HG03457 (cell line): Measurements from ENCODE around the gene COX8A.

Experiments used
- ATAC-seq: cut with Tn5 transposase; IDR thresholded peaks from one replicate; pipeline ENCODE4 v1.9.1; 2021; ENCODE audit warnings: moderate number of reproducible peaks; ENCODE audit not compliant: unreplicated experiment

The COX8A gene

DNA sequence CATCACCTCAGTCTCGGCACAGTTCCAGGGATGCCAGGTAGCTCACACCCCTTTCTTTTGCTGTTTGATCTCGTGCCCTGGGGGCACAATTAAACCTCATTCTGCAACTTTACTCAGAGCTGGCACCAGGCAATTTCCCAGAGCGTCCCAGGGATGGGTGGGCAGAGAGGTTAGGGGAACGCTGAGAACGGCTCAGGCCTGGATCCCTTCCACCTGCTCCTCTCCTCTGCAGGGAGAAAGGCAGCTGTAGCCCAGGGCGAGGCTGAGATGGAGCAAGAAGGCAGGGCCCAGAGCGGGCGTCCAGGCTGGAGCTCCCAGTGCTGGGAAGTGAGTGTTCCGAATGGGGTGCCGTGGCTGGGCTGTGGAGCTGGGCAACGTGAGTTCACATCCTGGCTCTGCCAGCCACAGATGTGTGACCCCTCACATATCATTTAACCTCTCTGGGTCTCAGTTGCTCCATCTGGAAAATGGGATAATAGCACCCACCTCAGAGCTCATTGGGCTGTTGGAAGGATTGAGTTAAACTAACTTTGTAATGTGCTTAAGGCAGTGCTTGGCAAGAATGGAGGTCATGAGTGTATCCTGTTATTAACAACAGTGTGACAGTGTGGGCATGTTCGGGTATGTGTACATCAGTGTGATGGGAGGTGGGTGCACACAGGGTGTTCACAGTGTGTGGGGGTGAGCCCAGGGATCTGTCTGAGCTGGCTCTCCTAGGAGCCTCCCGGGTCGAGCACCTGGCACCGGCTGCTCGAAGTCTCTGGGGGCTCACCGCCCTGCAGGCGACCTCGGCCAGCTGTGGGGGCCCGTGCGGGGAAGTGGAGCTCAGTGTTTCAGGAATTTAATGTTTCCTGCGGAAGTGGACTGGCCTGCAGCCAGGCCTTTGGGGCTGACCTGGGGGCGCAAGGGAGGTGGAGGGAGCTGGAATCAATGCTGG is 27.3 kb downstream of the COX8A start:
- ATAC-seq, result no peak

DNA sequence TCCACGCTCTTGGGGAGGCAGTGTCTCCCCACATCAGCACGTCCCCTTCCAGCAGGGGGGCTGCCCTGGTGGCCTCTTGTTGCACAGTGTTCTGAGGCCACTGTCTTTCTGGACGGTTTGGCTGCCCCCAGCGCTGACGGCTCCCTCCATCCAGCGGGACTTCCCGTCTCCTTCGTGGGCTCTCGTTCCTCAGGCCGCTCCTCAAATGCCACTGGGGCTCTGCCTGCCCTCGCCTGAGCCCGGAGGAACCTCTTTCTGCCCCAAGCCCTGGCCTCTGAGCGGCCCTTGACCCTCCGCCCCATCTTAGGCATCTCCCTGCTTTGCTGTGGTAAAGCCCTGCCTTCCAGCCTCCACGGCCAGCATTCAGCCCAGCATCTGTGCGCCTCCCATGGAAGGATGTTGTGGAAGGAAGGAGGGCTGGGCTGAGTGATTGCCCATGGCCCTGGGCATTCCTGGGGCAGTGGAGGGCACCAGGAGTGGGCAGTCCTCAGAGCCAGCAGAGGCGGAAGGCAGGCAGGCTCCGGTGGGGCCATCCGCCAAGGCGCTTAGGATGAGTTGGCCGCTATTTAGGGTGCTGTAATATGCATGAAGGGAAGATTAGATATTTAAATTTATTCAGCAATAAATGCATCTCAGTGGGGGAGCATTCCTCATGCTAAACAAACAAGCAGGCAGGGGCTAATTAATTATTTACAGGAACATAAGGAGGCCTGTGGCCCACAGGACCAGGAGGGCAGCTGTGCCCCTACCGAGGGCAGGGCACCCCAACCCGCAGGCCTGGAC is 29.6 kb downstream of the COX8A start:
- ATAC-seq, result no peak

GRCh38 chr11:64004590-64004984 is 30.2 kb downstream of the COX8A start:
- ATAC-seq, result no peak

GRCh38 chr11:64005691-64006090 is 31.3 kb downstream of the COX8A start:
- ATAC-seq, result no peak

GRCh38 chr11:64006398-64006797 is 32.0 kb downstream of the COX8A start:
- ATAC-seq, result no peak

GRCh38 chr11:64007160-64007628 is 32.8 kb downstream of the COX8A start:
- ATAC-seq, result no peak

- no peak for ATAC-seq
These were observed 33.3 kb downstream of the COX8A start for GRCh38 chr11:64007629-64008282.

DNA sequence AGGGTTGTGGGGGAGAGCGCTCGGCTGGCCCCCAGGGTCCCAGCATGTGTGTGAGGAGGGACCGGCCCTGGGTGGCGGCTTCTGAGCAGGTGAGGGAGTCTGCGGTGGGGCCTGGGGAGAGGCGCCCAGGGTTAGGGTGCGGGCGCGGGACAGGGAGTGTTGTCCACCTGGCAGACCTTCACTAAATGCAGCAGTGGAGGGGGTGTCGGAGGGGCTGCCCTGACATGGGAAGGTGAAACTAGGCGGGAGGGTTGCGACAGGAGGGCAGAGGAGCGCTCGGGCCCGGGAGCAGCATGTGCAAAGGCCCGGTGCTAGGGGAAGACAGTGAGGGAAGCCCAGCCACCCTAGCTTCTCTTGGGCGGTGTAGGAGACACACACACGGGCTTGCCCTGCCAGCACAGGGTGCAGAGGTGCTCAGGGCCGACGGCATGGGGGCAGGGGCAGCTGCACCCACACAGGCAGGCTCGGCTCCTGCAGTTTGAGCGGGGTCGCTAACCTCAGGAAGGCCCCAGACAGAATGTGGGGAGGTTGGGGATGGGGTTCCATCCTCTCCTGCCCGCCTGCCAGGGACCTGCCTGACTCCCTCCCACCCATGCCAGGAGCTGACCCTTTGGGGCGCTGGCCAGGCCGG is 34.0 kb downstream of the COX8A start:
- no peak for ATAC-seq

DNA sequence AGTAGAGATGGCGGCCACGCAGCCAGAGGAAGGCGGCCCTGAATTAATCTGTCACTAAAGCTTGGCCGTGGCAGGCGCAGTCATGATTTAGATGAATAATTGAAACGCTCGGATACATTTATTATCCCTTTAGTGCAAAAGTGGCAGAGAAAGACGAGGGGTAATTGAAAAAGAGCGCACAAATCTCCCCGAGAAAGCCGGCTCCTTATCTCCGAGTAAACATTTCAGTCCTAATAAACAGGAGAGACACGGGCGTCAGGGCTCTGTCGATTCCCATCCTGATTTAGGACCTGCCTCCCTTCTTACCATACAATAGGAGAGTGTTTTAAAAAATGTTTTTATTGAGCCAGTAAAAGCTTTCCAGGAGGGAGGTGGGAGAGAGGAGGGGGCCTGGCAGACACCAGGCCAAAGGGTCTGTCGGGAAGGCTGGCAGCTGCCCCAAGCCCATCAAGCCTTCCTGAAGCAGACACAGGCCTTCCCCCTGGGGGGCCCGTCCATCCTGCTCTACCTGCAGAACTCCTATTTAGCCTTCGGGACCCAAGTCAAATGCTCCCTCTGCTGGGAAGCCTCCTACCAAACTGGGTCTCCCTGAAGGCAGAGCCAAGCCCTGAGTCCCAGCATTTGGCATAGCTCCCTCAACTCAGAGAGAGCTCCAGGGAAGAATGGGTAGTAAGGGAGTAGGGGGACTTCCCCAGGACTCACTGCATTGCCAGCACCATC is 34.7 kb downstream of the COX8A start:
- no peak for ATAC-seq

GRCh38 chr11:64009710-64010109 is 35.3 kb downstream of the COX8A start:
- no peak for ATAC-seq

- no peak for ATAC-seq
These were observed 36.4 kb downstream of the COX8A start for GRCh38 chr11:64010783-64011182.

DNA sequence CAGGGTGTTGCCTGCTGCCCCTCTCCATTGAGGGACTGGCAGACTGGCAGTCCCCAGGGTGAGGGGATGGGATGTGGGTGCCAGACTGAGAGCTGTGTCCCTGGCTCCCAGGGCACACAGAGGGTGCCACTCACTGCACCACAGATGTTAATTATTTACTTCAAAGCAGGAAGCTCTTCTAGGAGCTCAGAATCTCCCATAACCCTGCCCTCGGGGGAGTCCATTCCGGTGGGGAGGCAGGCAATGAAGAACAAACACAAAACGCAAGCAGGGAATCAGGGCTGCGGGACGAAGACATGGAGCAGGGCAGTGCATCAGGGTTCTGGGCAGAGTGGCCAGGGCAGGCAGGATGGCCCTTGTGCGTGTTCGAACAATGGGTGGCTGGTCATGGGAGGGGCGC is 37.0 kb downstream of the COX8A start:
- ATAC-seq, result no peak

DNA sequence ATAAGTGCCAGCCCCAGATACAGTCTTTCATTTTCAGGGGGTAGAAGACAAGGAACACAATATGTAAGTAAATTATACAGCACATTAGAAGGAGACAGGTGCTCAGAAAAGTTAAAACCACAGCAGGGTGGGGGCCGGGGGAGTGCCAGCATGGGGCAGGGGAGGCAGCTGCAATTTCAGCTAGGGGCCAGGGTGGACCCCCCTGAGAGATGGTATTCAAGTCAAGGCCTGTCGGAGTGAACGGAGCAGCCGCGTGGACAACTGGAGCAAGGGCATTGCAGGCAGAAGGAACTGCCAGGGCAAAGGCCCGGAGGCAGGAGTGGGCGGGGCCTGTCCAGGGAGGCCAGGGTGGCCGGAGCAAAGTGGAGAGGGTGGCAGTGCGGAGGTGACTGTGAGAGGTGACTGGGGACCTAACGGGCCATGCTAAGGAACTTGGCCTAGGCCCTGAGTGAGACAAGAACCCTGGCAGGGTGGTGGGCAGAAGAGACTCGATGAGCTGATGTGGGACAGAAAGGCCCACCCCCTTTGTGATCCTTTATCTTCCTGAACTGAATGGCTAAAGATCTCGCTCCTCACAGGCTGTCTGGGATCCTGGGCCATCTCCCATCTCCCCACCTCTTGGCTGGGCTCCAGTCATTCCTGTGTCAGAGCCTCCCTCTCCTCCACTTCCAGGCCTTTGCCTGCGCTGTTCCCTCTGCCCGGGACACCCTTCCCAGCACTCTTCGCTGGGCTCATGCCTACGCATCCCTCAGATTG is 38.9 kb downstream of the COX8A start:
- ATAC-seq, result no peak

- ATAC-seq, result no peak
These were observed 39.9 kb downstream of the COX8A start for GRCh38 chr11:64014356-64014755.

GRCh38 chr11:64015510-64015909 is 41.1 kb downstream of the COX8A start:
- no peak for ATAC-seq

GRCh38 chr11:64015935-64016845 is 41.8 kb downstream of the COX8A start:
- no peak for ATAC-seq

DNA sequence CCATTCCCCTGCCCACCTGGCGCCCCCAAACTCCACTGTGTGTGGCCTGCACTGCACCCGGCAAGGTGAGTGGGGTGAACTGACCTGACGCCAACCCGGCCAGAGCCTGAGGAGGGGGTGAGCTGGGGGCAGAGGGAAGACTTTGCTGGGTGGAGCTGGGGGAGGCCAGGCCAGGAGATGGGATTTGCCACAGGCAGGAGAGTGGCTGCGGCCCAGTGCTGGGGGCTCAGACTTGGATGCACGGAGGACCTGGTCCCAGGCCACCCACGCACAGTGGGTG is 43.5 kb downstream of the COX8A start:
- ATAC-seq, result no peak

- no peak for ATAC-seq
These were observed 43.9 kb downstream of the COX8A start for GRCh38 chr11:64018310-64018709.
